ENCODE measurements around the gene FBLN1.
"Not testable (repeated sequence)": the region's sequence is repeated elsewhere in the genome, so short reads cannot be mapped to it uniquely, and the experiment has no call there.

FBLN1 gene

GRCh38 chr22:45585946-45586540 is 83.4 kb downstream of the FBLN1 start:
- DNase-seq, result no peak

- no peak for DNase-seq
Observed at GRCh38 chr22:45586651-45587405, 84.1 kb downstream of the FBLN1 start.

- no peak for DNase-seq
Observed at GRCh38 chr22:45587638-45588505, 85.2 kb downstream of the FBLN1 start.

GRCh38 chr22:45589556-45589955 is 86.9 kb downstream of the FBLN1 start:
- DNase-seq, result no peak

- DNase-seq, result no peak
Observed at GRCh38 chr22:45590262-45590661, 87.6 kb downstream of the FBLN1 start.

- not testable (repeated sequence) for DNase-seq
Observed at GRCh38 chr22:45591633-45592213, 89.0 kb downstream of the FBLN1 start.

- no peak for DNase-seq
Observed at GRCh38 chr22:45594123-45594941, 91.6 kb downstream of the FBLN1 start.

- no peak for DNase-seq
Observed at GRCh38 chr22:45597460-45598192, 94.9 kb downstream of the FBLN1 start.

GRCh38 chr22:45598596-45599217 is 96.0 kb downstream of the FBLN1 start:
- no peak for DNase-seq

GRCh38 chr22:45599836-45600577 is 97.3 kb downstream of the FBLN1 start:
- no peak for DNase-seq

- no peak for DNase-seq
Observed at GRCh38 chr22:45600790-45601730, 98.4 kb downstream of the FBLN1 start.

- DNase-seq, result no peak
Observed at GRCh38 chr22:45602004-45602733, 99.5 kb downstream of the FBLN1 start.

GRCh38 chr22:45602824-45603595 is 100.3 kb downstream of the FBLN1 start:
- no peak for DNase-seq

- no peak for DNase-seq
Observed at GRCh38 chr22:45603619-45604018, 100.9 kb downstream of the FBLN1 start.

- DNase-seq, result not testable (repeated sequence)
Observed at GRCh38 chr22:45608045-45608444, 105.4 kb downstream of the FBLN1 start.

- DNase-seq, result no peak
Observed at GRCh38 chr22:45608763-45609180, 106.1 kb downstream of the FBLN1 start.

GRCh38 chr22:45612451-45612901 is 109.8 kb downstream of the FBLN1 start:
- DNase-seq, result peak; percentile 5

- no peak for DNase-seq
Observed at GRCh38 chr22:45612940-45613339, 110.3 kb downstream of the FBLN1 start.
